PC-9 (cell line): ENCODE measurements around the gene NOCT. TPM values are rescaled to one million over a fixed set of nuclear protein-coding genes. Genes with fewer than 3 reads are reported as not detected.
"Not testable (repeated sequence)": the region's sequence is repeated elsewhere in the genome, so short reads cannot be mapped to it uniquely, and the experiment has no call there.

Experiments used
- BruUV-seq: library from RNA; stranded (reverse); fragments of 400-500 nt; replicated peaks from 2 replicates; lab custom pipeline; 2021; lab: Mats Ljungman, UMichigan
- CTCF ChIA-PET: fragments of 300-600 bp; sonication (Branson Sonifier 250); formaldehyde crosslinking; loops from one replicate; lab custom pipeline; 2022; ENCODE audit warnings: antibody characterized with exemption; lab: Charles Lee
- POLR2A ChIA-PET: fragments of 300-600 bp; sonication (Branson Sonifier 250); formaldehyde crosslinking; loops from one replicate; lab custom pipeline; 2022; ENCODE audit warnings: antibody characterized with exemption; ENCODE audit not compliant: unreplicated experiment; lab: Charles Lee
- DNase-seq, 2 experiments: peaks; one replicate each; pipeline versions ENCODE4 v3.0.0 to v3.0.0-alpha.2; 2015 to 2022; ENCODE audit warnings: mixed read lengths in 1 of 2
- H2AFZ ChIP-seq: fragments of 200-600 bp; sonication (generic); 2 replicates; pipeline ENCODE4 v1.8.1; 2017; ENCODE audit warnings: antibody characterized with exemption
- H3F3A ChIP-seq: fragments of 200-600 bp; sonication (generic); 2 replicates; pipeline ENCODE4 v1.8.1; 2017; ENCODE audit warnings: antibody characterized with exemption, mild to moderate bottlenecking, low read depth; ENCODE audit not compliant: insufficient read depth
- H3K27ac ChIP-seq: fragments of 200-600 bp; sonication (generic); 2 replicates; pipeline ENCODE4 v1.6.1; 2016; ENCODE audit warnings: mixed run types
- H3K27me3 ChIP-seq: fragments of 200-600 bp; sonication (generic); 2 replicates; pipeline ENCODE4 v1.6.1; 2016; ENCODE audit warnings: low read depth, mixed run types; ENCODE audit not compliant: insufficient read depth
- H3K36me3 ChIP-seq: fragments of 200-600 bp; sonication (generic); 2 replicates; pipeline ENCODE4 v1.6.1; 2016; ENCODE audit warnings: low read depth, mixed run types
- H3K4me1 ChIP-seq: fragments of 200-600 bp; sonication (generic); replicated peaks from 2 replicates; pipeline ENCODE4 v1.6.1; 2016; ENCODE audit warnings: mixed run types; ENCODE audit not compliant: insufficient read depth
- H3K4me2 ChIP-seq: fragments of 200-600 bp; sonication (generic); 2 replicates; pipeline ENCODE4 v1.6.1; 2017; ENCODE audit warnings: mixed run types
- H3K4me3 ChIP-seq: fragments of 200-600 bp; sonication (generic); 2 replicates; pipeline ENCODE4 v1.6.1; 2016; ENCODE audit warnings: mixed run types
- H3K79me2 ChIP-seq: fragments of 200-600 bp; sonication (generic); 2 replicates; pipeline ENCODE4 v1.6.1; 2017; ENCODE audit warnings: low read depth, mixed run types
- H3K9me2 ChIP-seq: fragments of 200-600 bp; sonication (generic); 2 replicates; pipeline ENCODE4 v1.8.1; 2017; ENCODE audit warnings: mild to moderate bottlenecking; ENCODE audit not compliant: insufficient read depth
- H3K9me3 ChIP-seq: fragments of 200-600 bp; sonication (generic); 2 replicates; pipeline ENCODE4 v1.8.1; 2016; ENCODE audit warnings: low read depth; ENCODE audit not compliant: insufficient read depth
- H4K20me1 ChIP-seq: fragments of 200-600 bp; sonication (generic); 2 replicates; pipeline ENCODE4 v1.8.1; 2017; ENCODE audit not compliant: insufficient read depth
- CTCF ChIP-seq: fragments of 200-600 bp; sonication (generic); conservative IDR thresholded peaks from 2 replicates; pipeline ENCODE4 v1.6.1; 2017; ENCODE audit warnings: mixed run types, antibody characterized with exemption, mild to moderate bottlenecking, moderate library complexity
- EZH2 ChIP-seq: fragments of 200-600 bp; sonication (generic); IDR thresholded peaks from 2 replicates; pipeline ENCODE4 v1.8.0; 2017; ENCODE audit warnings: antibody characterized with exemption, low read depth
- intact Hi-C: fragments of 100-400 bp; cut with micrococcal nuclease; formaldehyde crosslinking; loops from one replicate; pipeline ENCODE4 v1.10.0; 2022; ENCODE audit not compliant: unreplicated experiment
- total RNA-seq: library from RNA; stranded (reverse); gene quantifications from 2 replicates; pipeline ENCODE4 v1.2.3, GENCODE V29; 2021

Gene NOCT
- total RNA-seq, 1 experiment from 2014 or later, result 6.8 TPM

- no peaks in the 10 kb centered on the region; the same call in 1 of the 2 replicates for H3K36me3 ChIP-seq
- H3K79me2 ChIP-seq, result peaks cover 58% of the 10 kb centered on the region
- no TSS peak for BruUV-seq
- no peaks in the 10 kb centered on the region for H4K20me1 ChIP-seq
- no peak overlapping the region for H3K27ac ChIP-seq
- H3K9me3 ChIP-seq, result no peaks in the 10 kb centered on the region
- DNase-seq, result no peak
- CTCF ChIA-PET, result interaction anchor here (1.6 kb wide), 1 partner anchor 10 kb away, joined by 4 read pairs; no protein-coding TSS in a partner anchor
- POLR2A ChIA-PET, result interaction anchor here (0.7 kb wide), 1 partner anchor 122 kb away, joined by 7 read pairs; no protein-coding TSS in a partner anchor
- intact Hi-C loops, result no loop called here
- TF ChIP-seq CTCF (no peak), EZH2 (no peak)
- H3F3A ChIP-seq, result no peaks in the 10 kb centered on the region
- no peak overlapping the region for H2AFZ ChIP-seq
- no peaks in the 10 kb centered on the region for H3K27me3 ChIP-seq
- no peak overlapping the region for H3K4me2 ChIP-seq
- no peak overlapping the region for H3K4me3 ChIP-seq
- no peaks in the 10 kb centered on the region for H3K9me2 ChIP-seq
- peaks cover 8% of the 10 kb centered on the region; the same call in 1 of the 2 replicates for H3K4me1 ChIP-seq
These were observed 4.8 kb downstream of the NOCT start for GRCh38 chr4:139020384-139020783.

GRCh38 chr4:139021071-139021470 is 5.5 kb downstream of the NOCT start:
- H3K4me2 ChIP-seq, H4K20me1 ChIP-seq, H3K9me3 ChIP-seq, H3K4me1 ChIP-seq, intact Hi-C loops, H3K9me2 ChIP-seq, H2AFZ ChIP-seq, H3K27ac ChIP-seq, H3K27me3 ChIP-seq, DNase-seq, H3K36me3 ChIP-seq, BruUV-seq, H3K4me3 ChIP-seq, H3F3A ChIP-seq: not testable (repeated sequence)
- POLR2A ChIA-PET, result interaction anchor here (0.7 kb wide), 3 partner anchors 542 to 1134 kb away, joined by 8 to 10 read pairs (median 10); no protein-coding TSS in a partner anchor
- CTCF ChIA-PET, result interaction anchor here (0.9 kb wide), 1 partner anchor 9 kb away, joined by 3 read pairs; no protein-coding TSS in a partner anchor
- H3K79me2 ChIP-seq, result peaks cover 56% of the 10 kb centered on the region

GRCh38 chr4:139022835-139023234 is 7.3 kb downstream of the NOCT start:
- H3F3A ChIP-seq, result no peaks in the 10 kb centered on the region
- no peaks in the 10 kb centered on the region for H3K27me3 ChIP-seq
- DNase-seq, result no peak
- H3K79me2 ChIP-seq, result peaks cover 43% of the 10 kb centered on the region
- H3K36me3 ChIP-seq, result no peaks in the 10 kb centered on the region; the same call in 1 of the 2 replicates
- ChIA-PET POLR2A (no interaction called here), CTCF (no interaction called here)
- H2AFZ ChIP-seq, result no peak overlapping the region
- no peak overlapping the region for H3K4me3 ChIP-seq
- no peaks in the 10 kb centered on the region for H4K20me1 ChIP-seq
- no peaks in the 10 kb centered on the region for H3K9me2 ChIP-seq
- H3K27ac ChIP-seq, result no peak overlapping the region
- no peak overlapping the region for H3K4me2 ChIP-seq
- no TSS peak for BruUV-seq
- H3K4me1 ChIP-seq, result peaks cover 7% of the 10 kb centered on the region; the same call in 1 of the 2 replicates
- TF ChIP-seq CTCF, result no peak
- no peak for TF ChIP-seq EZH2
- no peaks in the 10 kb centered on the region for H3K9me3 ChIP-seq
- intact Hi-C loops, result no loop called here

- no peak overlapping the region for H3K4me2 ChIP-seq
- H4K20me1 ChIP-seq, result no peaks in the 10 kb centered on the region
- H3K9me2 ChIP-seq, result no peaks in the 10 kb centered on the region
- H3K4me3 ChIP-seq, result no peak overlapping the region
- no peaks in the 10 kb centered on the region; the same call in 1 of the 2 replicates for H3K36me3 ChIP-seq
- no peak overlapping the region for H2AFZ ChIP-seq
- no peak for TF ChIP-seq EZH2
- H3K4me1 ChIP-seq, result no peaks in the 10 kb centered on the region
- ChIA-PET CTCF (no interaction called here), POLR2A (no interaction called here)
- intact Hi-C loops, result no loop called here
- no TSS peak for BruUV-seq
- DNase-seq, result no peak
- no peak overlapping the region for H3K27ac ChIP-seq
- no peaks in the 10 kb centered on the region for H3K9me3 ChIP-seq
- H3K27me3 ChIP-seq, result no peaks in the 10 kb centered on the region
- H3F3A ChIP-seq, result no peaks in the 10 kb centered on the region
- peaks cover 27% of the 10 kb centered on the region for H3K79me2 ChIP-seq
These were observed 9.1 kb downstream of the NOCT start for GRCh38 chr4:139024686-139025085.
